NOMO-1 treated with DMSO at 0.1 percent for 48 hours (cell line): ENCODE results near the gene PPM1J.

Experiments used
- DNase-seq: peaks from one replicate; lab custom pipeline; 2025; ENCODE audit not compliant: unreplicated experiment; lab: John Stamatoyannopoulos, UW

Gene PPM1J

DNA sequence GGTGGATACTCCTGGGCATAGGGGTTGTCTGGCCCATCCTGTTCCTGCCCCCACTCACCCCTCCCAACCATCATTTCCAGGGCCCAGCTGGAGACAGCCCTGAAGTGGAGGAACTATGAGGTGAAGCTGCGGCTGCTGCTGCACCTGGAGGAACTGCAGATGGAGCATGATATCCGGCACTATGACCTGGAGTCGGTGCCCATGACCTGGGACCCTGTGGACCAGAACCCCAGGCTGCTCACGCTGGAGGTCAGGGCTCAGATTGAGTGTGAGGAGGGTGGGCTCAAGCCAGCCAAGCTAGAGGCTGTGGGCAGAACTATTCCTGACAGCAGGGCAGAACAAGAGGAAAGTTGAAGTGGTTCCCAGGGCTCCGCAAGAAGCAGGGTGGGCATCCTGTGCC is 22.5 kb downstream of the PPM1J start:
- DNase-seq: no peak

DNA sequence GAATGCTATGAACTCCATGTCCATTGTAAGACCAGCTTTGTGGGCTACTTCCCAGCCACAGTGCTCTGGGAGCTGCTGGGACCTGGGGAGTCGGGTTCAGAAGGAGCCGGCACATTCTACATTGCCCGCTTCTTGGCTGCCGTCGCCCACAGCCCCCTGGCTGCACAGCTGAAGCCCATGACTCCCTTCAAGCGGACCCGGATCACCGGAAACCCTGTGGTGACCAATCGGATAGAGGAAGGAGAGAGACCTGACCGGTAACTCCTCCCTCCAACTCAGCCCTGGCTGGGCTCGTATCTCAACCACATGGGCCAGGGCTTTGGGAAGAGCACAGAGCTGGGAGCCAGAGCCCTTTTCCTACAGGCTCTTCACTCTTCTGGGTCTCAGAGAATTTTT is 25.3 kb downstream of the PPM1J start:
- no peak for DNase-seq

DNA sequence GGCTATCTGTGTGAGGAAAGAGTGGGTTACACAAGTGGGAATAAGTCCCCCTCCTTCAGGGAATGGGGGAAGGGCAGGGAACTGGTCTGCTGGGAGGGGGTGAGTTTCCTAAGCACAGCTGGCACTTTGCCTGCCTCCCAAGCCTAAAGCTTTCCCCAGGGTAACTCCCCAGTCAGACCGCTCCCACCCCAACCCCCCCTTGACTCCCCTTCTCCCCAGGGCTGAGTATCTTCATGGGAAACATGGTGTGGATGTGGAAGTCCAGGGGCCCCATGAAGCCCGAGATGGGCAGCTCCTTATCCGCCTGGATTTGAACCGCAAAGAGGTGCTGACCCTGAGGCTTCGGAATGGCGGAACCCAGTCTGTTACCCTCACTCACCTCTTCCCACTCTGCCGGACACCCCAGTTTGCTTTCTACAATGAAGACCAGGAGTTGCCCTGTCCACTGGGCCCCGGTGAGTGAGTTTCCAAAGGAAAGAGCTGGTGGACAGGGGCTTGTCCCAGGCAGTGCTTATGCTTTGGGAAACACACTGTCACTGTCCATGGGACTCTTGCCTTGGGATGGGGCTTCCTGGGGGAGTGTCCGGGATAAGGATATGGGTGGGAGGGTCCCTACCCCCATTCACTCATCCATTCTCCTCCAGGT is 25.8 kb downstream of the PPM1J start:
- DNase-seq: no peak

DNA sequence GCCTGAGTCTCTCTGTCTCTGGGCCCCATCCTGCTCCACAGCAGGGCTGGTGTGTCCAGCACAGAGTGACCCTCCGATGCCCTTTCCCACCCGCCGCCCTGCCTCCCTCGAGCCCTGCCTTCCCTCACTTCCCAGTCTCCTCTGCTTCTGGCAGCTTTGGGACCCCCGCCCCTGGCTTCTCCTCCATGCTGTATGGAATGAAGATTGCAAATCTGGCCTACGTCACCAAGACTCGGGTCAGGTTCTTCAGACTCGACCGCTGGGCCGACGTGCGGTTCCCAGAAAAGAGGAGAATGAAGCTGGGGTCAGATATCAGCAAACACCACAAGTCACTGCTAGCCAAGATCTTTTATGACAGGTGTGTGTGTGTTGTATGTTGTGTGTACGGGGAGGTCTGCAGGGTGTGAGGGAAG is 26.3 kb downstream of the PPM1J start:
- no peak for DNase-seq

DNA sequence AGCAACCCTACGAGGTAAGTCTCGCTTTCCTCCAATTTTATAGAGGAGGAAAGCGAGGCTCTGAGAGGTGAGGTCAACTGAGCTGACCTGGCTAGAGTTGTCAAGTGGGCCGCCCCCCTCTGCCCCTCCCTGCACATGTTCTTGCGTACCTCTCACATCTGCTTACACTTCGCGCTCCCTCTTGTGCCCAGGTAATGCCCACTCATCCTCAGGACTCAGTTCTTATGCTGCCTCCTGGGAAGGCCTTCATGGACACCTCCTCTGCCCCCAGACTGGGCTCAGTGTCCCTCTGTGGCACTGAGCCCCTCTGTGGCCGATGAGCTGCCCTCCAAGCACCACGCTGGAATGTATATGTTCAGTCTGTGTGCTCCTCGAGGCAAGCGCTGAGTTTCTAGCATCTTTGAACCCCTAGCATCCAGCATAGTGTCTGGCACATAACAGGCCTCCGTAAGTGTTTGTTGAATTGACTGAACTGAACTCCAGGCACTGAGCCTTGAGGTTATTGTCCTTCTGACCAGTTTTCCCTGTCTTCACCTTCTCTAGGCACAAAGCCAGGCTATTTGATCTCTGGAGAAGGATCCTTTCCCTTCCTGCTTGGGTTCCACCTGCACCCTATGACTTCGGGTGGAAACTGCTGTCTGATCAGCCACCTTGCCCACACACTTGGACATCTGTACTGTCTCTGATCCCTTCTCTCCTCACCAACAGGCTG is 27.2 kb downstream of the PPM1J start:
- no peak for DNase-seq

DNA sequence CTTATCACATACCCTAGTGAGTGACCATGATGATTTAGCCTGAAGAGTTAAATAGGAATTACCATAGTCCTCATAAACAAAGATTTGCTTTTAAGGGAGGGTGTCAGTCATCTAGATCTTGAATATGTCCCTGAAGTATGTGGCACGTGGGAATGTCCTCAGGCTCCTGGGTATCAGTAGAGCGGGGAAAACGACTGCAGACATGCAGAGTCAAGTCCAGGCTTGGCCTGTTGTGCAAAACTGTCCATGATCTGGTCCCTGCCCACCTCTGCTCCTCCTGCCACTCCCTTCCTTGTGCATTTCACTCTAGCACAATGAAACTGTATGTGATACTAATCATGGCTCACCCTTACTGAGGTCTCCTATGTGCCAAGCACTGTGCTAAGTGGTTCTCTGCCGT is 27.8 kb downstream of the PPM1J start:
- DNase-seq: no peak

DNA sequence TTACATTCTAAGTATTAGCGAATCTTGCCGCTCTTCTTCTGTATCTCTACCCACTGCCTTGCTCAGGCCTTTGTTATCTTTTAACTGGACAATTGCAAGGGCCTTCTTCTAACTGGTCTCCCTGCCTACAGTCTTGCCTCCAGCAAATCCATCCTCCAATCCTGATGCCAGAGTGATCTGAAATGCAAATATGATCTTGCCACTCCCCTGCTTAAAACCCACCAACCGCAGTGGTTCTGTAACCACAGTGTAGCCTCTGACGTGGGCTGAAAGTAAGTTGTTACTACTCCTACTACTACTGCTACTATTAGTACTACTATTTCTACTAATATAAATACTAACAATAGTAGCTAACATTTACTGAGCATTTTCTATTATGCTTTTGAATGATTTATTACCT is 28.3 kb downstream of the PPM1J start:
- no peak for DNase-seq

DNA sequence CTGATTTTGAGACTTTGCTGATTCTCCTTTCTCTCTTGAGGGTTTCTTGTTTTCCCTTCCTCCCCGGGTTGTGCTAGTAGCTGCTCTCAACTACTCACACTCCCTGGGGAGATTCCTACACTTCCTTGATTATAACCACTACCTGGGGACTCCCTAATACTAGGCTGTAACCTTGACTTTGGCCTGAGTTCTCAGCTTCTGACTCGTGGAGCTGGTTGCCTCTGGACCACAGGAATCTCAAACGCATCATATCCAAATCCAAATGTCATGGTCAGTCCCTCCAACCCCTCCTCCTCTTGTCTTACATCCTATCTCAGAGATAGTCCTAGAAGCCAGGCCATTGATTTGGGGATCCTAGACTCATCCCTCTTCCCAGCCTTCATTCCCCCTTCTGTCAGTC is 28.7 kb downstream of the PPM1J start:
- no peak for DNase-seq

DNA sequence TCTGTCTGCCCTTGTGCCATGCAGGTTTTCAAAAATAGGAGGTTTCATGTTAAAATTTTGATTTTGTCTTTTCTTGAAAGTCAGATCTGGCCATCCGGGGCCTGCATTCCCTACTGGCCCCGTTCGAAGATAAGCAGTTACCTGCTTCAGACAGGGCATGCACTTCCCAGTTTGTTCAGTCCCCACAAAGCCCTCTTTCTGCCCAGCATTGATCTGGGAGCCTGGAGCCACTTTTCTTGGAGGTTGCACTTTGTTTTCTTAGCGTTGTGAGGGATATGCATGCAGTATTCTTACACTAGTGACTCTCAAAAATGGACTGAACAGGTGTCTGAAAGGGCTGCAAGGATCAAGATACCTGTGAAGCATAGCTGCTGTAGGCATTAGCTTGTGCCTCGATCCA is 29.2 kb downstream of the PPM1J start:
- DNase-seq: no peak

DNA sequence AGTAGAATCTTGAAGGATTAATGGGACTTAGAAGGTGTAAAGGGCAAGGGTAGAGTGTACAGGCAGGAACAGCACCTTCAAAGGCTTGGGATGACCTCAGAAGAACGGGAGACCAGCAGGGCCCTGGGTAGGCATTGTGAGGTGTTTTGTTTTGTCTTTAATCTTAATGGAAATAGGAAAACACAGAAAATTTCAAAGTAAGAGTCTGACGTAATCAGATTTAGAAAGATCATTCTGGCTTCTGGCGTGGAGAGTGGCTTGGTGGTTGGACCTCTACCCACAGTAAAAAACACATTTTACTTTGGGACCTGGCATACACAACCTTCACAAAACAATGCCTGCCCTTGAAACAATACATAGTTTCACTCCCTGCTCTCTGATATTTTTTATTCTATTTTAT is 36.5 kb downstream of the PPM1J start:
- DNase-seq: no peak

DNA sequence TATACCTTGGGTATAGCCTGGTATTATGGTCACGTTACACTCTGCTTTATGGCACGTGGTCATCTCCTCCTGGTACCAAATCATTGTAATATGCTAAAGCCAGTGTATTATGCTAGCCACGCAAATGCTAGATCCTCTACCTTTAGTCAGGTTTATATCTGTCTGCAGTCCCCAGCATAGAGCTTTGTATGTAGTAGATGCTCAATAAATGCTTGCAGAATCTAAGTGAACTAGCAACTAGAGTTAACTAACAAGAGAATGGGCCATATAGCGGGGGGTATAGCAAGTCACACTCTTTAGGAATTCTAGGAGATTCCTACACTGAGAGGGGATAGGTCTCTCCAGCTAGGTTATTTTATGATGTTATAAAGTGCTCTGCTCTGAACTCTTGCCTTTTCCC is 37.6 kb downstream of the PPM1J start:
- no peak for DNase-seq

DNA sequence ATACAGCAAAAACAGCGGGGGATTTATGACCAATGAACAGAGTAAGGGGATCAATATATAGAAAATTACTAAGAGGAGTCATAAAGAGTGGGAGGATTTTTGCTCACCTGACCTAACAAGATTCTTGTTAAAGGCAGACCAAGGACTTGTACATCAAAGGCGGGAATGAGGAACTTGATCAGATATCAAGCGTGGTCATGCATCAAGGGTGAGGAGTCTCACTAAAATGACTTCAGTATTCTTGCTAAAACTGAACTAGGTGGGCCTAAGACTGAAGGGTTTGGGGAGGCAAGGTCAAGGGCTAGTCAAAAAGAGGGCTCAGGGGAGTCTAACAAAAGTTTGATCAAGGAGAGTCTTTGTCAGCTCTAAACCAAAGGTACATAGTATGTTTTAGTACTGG is 38.6 kb downstream of the PPM1J start:
- no peak for DNase-seq

DNA sequence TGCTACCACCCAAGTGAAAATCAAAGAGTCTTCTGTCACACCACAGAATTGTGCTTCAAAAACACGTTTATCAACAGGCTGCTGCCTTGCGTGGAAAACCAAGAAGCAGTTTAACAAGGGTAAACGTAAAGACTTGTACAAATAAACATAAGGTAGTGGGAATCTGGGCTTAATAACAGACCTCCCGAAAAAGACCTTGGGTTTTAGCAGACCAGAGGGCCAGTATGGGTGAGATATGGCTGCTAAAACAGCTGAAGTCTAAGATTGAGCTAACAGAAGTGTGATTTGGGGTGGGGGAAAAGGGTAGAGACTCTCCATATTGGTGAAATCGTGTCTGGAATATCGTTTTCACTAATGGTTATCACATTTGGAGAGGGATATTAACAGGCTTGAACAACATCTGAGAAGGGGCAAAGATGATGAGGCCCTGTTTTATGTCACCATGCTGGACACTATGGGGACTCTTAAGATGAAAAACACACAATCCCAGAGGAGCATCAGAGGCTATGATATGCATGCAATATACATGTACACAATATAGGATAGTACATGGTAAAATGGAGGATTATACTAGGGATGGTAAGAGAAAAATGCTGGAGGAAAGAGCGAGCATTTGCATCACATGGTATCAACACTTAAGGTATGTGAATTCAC is 39.3 kb downstream of the PPM1J start:
- DNase-seq: no peak

DNA sequence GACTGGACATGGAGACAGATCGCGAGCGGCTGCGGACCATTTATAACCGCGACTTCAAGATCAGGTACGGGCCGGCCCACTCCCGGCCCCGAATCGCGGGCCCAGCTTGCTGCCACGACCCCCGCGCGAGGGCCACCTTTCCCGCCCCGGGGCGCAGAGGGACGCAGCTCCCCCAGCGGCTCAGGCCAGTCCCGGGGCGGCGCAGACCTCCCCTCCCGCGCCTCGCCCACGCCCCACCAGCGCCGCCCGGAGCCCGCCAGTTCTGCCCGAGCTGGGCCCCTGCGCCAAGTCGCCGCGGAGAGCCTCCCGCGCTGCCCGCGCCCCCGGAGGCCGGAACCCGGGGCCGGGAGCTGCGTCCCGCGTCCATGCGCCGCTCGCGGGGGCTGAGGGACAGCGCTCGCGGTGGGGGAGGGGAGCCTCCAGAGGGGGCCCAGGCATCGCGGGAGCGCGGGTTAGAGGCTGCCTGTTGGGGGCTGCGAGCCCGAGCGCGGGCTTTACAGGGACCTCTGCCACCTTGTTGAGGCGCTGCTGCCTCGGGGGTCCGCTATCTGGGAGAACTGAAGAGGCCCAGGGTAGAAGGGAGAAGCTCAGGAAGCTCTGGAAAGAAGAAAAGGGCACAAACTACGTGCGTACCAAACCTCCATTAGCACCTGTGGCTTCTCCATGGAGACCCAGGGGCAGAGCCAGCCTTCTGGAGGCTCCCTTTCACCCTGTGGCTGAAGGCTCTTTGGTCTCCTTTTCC is 40.0 kb downstream of the PPM1J start:
- DNase-seq: no peak

DNA sequence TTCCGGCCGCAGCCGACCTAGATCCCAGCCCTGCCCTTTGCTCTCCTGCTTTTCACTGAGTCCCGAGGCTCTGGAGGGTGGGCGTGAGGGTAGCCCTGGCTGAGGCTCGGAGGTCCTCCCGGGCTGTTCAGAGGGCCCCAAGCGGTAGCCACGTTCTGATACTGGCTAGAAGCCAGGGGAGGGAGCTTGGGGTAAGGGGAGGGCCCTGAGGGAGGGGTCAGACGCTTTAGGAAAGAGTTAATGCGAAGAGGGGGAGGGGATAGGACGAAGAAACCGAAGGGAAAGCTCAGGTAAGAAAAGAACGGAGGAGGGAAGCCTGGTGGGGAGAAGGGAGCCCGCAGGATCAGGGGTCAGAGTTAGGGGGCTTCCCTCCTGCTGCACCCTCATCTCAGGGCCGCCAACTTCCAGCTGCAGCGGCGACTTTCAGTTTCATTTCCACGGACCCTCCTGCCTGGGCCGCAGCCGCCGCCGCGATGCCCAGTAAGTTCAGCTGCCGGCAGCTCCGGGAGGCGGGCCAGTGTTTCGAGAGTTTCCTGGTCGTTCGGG is 40.6 kb downstream of the PPM1J start, which contains the start of gene MOV10:
Gene MOV10 (plus strand): TSS at position 220 of the 546 bp plus-strand sequence. CDS start 254 bp downstream, at position 474.
- peak; percentile 72 for DNase-seq

DNA sequence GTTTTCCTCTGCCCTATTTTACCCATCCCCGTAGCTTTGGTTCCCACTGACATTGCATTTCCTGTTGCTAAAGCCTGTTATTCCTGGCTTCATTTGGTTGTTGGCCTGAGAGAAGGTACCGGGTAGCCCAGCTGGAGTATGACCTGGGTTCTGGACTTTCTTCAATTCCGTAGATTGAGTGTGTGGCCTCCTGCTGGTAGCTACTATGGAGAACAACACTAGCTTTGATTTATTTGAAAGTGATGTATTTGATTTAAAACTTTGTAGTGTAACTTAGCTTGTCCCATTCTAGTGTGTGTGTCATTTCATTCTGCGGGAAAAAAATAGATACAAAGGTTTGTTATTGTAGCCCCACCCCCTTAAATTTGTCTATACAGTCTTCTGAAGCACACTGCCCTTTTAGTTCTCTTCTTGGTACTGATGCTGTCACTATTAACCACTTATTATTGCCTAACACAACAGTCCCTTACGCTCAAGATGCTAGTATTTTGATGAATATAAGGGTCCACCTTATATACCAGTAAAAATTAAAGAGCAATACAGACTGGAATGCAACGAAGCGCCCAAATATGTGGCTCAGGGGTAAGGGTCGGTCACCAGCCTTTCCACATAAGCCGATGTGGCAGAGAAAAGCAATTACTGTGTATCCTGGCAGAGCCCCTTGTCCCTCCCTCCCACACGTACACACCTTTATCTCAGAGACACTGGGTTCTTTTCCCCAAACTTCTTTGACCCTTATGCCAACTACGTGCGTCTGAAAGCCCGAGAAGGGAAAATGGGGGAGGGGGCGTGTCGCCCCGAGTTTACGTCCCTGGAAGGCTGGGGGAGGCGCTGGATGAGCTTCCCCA is 41.3 kb downstream of the PPM1J start:
- DNase-seq: peak; percentile 72

DNA sequence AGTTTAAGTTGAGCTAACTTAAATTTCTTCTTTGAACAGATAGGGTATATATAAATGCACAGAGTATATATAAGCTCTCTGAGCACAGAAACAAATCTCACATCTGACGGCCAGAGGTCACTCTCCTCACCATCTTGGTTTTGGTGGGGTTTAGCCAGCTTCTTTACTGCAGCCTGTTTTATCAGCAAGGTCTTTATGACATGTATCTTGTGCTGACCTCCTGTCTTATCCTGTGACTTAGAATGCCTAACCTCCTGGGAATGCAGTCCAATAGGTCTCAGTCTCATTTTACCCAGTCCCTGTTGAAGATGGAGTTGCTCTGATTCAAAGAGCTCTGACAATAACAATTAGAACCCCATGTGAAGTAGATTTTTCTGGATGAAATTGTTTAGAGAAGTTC is 42.3 kb downstream of the PPM1J start:
- DNase-seq: no peak

DNA sequence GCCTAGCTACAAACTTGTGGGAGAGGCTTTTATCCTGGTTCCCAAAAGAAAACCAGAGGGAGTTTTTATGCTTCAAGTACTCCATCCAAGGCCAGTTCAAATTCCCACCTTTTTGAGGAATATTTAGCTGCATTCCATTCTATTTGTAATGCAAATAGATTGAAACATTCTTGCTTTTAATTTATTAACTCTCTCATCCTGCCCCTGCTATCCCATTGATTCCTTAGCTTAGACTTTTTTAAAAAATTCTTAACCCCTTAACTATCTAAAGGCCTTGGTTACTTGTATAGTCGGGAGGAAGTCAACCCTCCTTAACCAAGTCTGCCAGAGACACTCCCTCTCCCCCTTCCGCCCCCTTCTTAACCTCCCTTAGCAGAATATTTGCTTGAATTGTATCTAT is 43.1 kb downstream of the PPM1J start:
- no peak for DNase-seq

DNA sequence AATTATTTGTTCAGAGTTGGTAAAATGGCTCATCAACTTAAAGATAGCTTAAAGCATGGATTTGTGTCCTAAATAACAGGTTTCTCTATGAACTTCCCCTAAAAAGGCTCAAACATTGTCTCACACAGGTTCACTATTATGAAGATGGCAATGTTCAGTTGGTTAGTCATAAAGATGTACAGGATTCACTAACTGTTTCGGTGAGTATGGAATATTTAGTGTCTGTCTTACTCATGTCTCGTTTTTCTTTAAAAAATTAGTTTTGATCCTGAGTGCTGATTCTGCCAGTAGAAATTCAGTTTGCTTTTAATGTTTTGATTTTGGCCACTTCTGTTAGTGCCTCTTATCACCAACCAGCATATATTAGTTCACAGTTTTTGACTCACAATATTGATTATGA is 48.2 kb downstream of the PPM1J start:
- DNase-seq: no peak

DNA sequence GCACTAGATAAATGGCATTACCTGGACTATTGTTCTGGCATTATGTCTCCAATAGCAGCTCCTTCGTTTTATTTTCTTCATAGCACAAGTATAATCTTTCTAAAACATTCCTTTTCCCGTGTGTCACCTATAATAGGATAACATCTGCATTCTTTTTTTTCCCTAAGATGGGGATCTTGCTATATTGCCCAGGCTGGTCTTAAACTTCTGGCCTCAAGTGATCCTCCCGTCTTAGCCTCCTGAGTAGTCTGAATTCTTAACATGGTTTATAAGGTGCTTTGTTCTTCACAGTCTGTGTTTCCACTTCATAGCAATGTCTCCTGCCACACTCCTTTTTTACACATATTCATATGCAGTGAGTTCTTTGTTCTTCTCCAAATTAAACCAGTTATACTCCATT is 49.3 kb downstream of the PPM1J start:
- DNase-seq: no peak
